ENCODE measurements around the gene NRG2. TPM values are rescaled to one million over a fixed set of nuclear protein-coding genes. Genes with fewer than 3 reads are reported as not detected.

The NRG2 gene
- total RNA-seq, 1 donor from 2014 or later: 2.0 TPM

GRCh38 chr5:139854029-139854605, 189.0 kb downstream of the NRG2 start:
- H3K27ac Mint-ChIP-seq: no peak overlapping the region
- no peak for TF ChIP-seq CTCF (IDR thresholded peaks at IDR 0.05; ENCODE audit: unreplicated experiment)
- DNase-seq (ENCODE audit: low spot score in 2 of 2, unreplicated experiment in 2 of 2): no peak
- H3K4me1 Mint-ChIP-seq: no peaks in the 10 kb centered on the region
- H3K27me3 Mint-ChIP-seq (ENCODE audit: low read depth): peaks cover 51% of the 10 kb centered on the region
- H3K4me3 Mint-ChIP-seq: no peak overlapping the region
- no peaks in the 10 kb centered on the region for H3K36me3 Mint-ChIP-seq
- H3K9me3 Mint-ChIP-seq: no peaks in the 10 kb centered on the region

- DNase-seq (ENCODE audit: low spot score in 2 of 2, unreplicated experiment in 2 of 2): no peak
- peaks cover 1% of the 10 kb centered on the region for H3K4me1 Mint-ChIP-seq
- H3K27me3 Mint-ChIP-seq (ENCODE audit: low read depth): peaks cover 58% of the 10 kb centered on the region
- H3K4me3 Mint-ChIP-seq: no peak overlapping the region
- no peak for TF ChIP-seq CTCF (IDR thresholded peaks at IDR 0.05; ENCODE audit: unreplicated experiment)
- H3K9me3 Mint-ChIP-seq: no peaks in the 10 kb centered on the region
- H3K27ac Mint-ChIP-seq: no peak overlapping the region
- no peaks in the 10 kb centered on the region for H3K36me3 Mint-ChIP-seq
Measured at GRCh38 chr5:139852696-139853095, 190.4 kb downstream of the NRG2 start.

GRCh38 chr5:139851558-139851957, 191.5 kb downstream of the NRG2 start:
- DNase-seq (ENCODE audit: low spot score in 2 of 2, unreplicated experiment in 2 of 2): no peak
- no peak overlapping the region for H3K27ac Mint-ChIP-seq
- no peak overlapping the region for H3K4me3 Mint-ChIP-seq
- peaks cover 68% of the 10 kb centered on the region for H3K27me3 Mint-ChIP-seq (ENCODE audit: low read depth)
- no peaks in the 10 kb centered on the region for H3K9me3 Mint-ChIP-seq
- H3K36me3 Mint-ChIP-seq: no peaks in the 10 kb centered on the region
- peaks cover 1% of the 10 kb centered on the region for H3K4me1 Mint-ChIP-seq
- TF ChIP-seq CTCF (IDR thresholded peaks at IDR 0.05; ENCODE audit: unreplicated experiment): no peak

GRCh38 chr5:139850423-139851016, 192.6 kb downstream of the NRG2 start:
- H3K4me1 Mint-ChIP-seq: peaks cover 1% of the 10 kb centered on the region
- H3K36me3 Mint-ChIP-seq: no peaks in the 10 kb centered on the region
- no peak overlapping the region for H3K4me3 Mint-ChIP-seq
- DNase-seq (ENCODE audit: low spot score in 2 of 2, unreplicated experiment in 2 of 2): no peak
- no peaks in the 10 kb centered on the region for H3K9me3 Mint-ChIP-seq
- H3K27me3 Mint-ChIP-seq (ENCODE audit: low read depth): peaks cover 76% of the 10 kb centered on the region
- no peak for TF ChIP-seq CTCF (IDR thresholded peaks at IDR 0.05; ENCODE audit: unreplicated experiment)
- no peak overlapping the region for H3K27ac Mint-ChIP-seq

DNA sequence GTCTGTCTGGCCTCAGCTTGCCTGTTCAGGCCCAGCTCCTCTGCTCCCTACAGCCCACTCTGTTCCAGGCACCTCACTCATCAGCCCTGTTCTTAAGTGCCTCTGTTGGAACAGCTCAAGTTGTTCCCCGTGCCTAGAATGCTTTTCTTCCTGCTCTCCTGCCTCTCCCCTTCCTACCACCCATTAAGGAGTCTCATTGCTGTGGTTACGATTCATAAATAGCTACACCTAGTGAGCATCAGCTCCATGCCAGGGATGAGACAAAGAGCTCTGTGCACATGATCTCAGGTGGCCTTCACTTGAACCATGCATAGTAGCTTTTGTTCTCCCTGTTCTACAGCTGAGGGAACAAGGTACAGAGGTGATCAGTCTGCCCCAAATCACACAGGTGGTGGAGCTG, 193.2 kb downstream of the NRG2 start:
- Mint-ChIP-seq H3K27me3 (ENCODE audit: low read depth) (peaks cover 80% of the 10 kb centered on the region), H3K4me3 (peak overlapping the region; percentile 58), H3K36me3 (no peaks in the 10 kb centered on the region), H3K4me1 (peaks cover 1% of the 10 kb centered on the region), H3K27ac (no peak overlapping the region), H3K9me3 (no peaks in the 10 kb centered on the region)
- DNase-seq (ENCODE audit: low spot score in 2 of 2, unreplicated experiment in 2 of 2): no peak
- no peak for TF ChIP-seq CTCF (IDR thresholded peaks at IDR 0.05; ENCODE audit: unreplicated experiment)

Data from mesothelial cell of epicardium (in vitro differentiated cells).